ENCODE results near the gene ECHS1.
"Not testable (repeated sequence)": the region's sequence is repeated elsewhere in the genome, so short reads cannot be mapped to it uniquely, and the experiment has no call there.

ECHS1 gene

DNA sequence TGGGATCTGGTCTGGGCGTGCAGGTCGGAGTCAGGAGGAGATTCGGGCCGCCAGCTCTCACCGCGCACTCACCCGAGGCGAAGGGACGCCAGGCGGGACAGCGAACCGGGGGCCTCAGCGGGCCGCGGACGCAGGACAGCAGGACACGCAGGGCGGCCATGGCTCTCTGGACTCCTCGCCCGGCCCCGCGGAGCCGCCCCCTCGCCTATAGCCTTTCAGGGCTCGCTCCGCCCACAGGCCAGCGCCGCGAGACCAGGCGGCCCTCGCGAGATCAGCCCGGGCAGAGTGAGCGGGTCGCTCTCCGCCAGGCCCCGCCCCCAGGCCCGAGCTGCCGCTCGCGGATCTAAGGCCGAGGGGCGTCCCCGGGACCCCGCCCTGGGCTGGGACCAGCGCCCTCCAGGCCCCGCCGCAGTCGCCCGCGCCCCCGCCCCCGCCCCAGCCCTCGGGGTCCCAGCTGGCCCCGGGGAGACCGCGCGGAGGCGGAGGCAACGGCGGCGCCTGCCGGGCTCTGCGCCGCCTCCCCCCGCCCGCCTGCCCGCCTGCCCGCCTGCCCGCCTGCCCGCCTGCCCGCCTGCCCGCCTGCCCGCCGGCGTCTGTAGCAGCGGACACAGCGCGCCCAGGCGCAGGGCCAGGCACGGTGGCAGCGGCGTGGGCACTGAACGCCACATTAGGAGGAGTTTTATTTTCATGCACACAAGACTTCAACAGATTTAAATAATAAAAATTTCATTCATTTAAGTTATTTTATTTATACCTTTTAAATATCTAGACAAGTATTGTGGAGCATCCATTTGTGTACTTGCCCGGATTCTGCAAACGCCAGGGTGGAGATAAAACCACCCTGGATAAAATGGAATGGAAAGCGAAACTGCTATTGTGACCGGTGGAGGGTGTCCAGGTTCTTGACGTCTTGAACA is at the start of gene ECHS1:
ECHS1 (minus strand) TSS at position 181 of the 917 bp plus-strand sequence; CDS start at position 160, 21 bp downstream.
- DNase-seq, result peak; percentile 97

DNA sequence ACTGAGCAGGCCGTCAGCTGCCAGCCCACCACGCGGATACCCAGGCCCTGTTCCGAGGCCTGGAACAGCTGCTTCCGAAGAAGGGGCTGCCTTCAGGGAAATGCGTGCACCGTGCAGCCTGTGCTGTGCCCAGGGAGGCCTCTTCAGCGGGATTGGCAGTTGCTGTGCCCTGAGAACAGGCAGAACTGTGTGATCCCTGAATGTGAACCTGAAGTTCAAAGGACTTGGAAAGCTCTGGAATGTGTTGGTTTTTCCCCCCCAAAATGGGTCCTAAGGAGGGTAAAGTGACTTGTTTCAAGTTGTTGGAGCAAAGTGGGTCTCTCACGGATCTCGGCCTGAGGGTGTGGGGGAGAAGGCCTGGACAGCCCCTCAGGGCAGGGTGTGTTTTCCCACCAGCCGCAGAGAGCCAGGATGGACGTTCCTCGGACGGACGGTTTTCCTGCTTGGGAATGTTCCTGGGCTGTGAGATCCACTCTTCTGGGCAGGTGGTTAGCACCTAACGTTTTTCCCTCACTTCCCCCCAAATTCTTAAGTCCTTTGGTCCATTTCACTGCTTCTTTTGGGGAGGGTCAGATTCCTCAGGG is 49.2 kb upstream of the ECHS1 start:
- DNase-seq, result no peak

DNA sequence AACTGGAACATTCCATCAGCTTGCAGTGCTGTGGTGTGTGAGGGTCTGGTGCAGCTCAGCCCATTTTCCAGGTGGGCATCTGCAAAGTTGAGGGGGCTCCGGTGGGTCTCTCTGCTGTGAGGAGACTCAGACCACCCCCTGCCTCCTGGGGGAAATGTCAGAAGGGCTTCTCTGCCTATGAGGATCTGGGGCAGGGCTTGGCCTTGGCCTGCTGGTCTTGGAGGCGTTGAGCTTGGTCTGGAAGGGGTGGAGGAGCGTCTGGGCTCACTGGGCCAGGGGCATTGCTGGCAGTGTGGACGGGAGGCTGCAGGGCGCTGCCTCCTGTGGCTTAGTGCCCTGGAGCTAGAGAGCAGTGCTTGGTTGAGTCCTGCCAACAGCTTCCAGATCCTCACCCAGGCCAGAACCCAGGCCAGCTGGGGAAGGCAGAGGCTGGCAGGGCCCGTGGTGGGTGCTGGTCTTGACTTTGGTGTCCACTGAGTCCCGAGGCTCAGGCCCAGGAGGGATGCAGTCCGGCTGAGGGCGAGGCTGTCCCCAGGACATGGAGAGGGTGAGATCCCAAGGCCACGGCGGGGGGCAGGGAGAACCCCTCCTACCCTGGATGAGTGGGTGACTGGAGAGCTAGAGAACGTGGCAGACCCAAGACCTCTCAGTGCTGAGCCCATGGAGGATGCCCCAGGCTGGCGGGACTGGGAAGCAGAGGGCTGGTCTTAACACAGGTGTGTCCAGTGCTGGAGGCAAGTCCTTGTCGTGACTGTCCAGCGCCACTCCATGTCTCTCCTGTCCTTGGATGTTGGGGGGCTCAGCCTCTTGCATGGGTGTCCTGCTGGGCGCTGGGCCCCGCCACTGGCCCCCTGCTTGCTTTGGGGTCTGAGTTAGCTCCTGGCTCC is 48.4 kb upstream of the ECHS1 start:
- DNase-seq, result no peak

DNA sequence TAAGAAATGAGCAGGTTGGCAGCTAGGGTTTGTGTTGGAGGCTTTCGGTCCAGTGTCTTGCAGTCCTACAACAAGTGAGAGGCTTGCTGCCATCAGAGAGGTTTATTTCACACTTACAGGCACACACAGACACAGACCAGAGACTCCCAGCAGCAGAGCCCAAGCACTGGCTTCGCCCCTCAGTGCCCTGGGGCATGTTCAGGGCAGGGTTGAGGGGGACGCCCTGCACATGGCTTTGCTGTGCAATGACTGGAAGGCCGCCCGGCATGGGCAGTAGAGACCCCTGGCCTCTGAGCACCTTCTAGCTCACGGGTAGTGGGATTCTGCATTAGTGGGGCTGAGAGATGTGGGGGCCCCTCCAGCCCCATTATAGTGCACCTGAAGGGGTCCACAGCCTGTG is 47.4 kb upstream of the ECHS1 start:
- no peak for DNase-seq

DNA sequence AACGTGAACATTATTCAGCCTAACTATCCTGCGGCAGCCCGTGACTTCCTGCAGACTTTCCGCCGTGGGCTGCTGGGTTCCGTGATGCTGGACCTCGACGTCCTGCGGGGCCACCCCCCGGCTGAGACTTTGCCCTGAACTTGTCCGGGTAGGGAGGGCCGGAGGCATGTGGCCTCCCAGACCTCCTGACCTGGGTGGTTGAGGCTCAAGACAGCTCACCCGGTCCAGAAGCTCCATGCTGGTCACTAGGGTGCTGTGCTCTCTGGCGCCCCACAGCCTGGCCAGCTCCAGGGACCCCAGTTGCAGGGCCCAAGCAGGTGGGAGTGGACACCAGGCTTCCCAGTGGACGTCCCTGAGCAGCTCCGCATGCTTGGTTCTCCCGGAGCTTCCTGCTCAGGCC is 46.9 kb upstream of the ECHS1 start:
- DNase-seq, result no peak

DNA sequence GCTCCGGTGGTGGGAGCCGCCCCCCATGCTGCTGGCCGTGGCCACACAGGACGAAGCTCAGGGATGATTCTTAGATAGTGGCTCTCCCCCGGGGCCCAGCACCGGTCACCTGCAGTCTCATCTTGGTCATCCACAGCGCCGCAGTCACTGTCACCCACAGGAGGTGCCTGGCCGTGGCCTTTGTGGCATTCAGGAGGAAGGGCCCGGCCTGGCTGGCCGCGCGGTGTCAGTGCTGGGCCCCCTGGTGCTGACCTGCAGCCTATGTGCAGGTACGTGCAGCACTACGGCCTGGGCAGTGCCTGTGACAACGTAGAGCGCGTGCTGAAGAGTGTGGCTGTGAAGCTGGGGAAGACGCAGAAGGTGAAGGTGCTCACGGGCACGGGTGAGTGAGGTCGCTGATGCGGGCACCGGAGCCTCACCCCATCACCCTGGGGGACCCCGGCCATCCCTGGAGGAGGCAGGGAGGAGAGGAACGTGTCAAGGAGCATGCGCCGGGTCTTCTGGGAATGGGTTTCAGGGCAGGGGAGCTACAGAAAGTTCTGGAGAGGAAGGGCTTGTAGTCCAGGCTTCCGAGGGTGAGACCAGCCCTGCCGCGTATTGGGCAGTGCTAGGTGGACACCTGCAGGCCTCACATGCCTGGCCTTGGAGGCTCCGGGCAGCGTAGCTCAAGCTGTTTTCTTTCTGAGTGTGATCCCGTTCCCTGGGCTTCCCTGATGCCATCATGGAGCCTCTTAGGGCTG is 46.2 kb upstream of the ECHS1 start:
- no peak for DNase-seq

DNA sequence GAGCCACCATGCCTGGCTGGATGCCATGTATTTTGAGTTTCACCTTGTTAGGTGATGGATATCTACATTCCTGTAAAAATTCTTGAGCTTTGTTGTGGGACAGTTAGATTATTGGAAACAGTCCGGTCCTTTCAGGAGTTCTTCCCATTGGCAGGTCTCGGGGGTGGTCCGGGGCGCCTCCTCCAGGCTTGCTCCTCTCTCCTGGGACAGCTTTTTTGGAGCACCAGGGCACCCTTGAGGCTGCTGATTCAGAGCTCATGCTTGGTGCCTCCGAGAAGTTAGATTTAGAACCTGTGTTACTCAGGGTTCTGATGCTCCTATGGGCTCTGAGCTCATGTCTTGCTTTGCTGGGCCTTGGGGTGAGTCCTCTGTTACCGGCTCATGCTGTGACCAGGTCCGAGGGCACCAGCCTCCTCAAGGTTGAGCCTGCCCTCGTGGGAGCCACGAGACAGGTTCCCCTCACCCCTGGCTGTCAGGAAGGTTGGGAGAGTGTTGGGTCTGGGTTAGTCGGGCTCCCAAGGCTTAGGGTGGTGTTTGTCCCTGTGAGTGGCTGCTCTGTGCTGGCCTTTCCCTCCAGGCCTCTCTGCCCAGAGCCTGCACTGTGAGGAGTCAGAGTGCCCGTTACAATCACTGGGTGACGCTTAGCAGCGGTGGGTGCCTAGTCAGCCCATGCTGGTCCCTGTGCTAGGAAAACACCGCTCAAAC is 45.3 kb upstream of the ECHS1 start:
- DNase-seq, result no peak

DNA sequence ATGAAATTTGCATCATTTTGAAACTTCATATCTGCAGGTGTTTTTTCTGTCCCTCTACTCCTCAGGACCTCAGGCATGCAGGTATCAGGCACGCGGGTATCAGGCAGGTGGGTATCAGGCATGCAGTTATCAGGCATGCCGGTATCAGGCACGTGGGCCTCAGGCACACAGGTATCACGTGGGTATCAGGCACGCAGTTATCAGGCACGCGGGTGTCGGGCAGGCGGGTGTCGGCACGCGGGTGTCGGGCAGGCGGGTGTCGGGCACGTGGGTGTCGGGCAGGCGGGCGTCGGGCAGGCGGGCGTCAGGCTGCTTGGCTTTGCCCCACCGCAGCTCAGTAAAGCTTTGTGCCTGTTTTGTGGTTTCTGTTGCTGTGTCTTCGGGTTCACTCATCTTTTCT is 42.6 kb upstream of the ECHS1 start:
- DNase-seq, result no peak

DNA sequence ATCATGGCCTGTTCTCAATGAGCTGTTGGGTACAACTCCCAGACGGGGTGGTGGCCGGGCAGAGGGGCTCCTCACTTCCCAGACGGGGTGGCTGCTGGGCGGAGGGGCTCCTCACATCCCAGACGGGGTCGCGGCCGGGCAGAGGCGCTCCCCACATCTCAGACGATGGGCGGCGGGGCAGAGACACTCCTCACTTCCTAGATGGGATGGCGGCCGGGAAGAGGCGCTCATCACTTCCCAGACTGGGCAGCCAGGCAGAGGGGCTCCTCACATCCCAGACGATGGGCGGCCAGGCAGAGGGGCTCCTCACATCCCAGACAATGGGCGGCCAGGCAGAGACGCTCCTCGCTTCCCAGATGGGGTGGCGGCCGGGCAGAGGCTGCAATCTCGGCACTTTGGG is 41.2 kb upstream of the ECHS1 start:
- DNase-seq, result not testable (repeated sequence)

DNA sequence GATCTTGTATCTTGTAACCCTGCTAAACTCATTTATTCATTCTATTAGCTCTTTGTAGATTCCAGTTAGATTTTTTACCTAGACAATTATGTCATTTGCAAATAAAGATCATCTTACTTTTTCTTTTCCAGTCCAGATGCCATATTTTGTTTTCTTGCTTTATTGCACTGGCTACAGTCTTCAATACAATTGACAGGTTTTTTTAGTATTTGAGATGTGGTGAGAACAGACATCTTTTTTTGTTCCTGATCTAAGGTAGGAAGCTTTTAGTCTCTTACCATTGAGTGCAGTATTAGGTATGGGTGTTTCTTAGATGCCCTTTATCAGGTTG is 39.2 kb upstream of the ECHS1 start:
- DNase-seq, result no peak

DNA sequence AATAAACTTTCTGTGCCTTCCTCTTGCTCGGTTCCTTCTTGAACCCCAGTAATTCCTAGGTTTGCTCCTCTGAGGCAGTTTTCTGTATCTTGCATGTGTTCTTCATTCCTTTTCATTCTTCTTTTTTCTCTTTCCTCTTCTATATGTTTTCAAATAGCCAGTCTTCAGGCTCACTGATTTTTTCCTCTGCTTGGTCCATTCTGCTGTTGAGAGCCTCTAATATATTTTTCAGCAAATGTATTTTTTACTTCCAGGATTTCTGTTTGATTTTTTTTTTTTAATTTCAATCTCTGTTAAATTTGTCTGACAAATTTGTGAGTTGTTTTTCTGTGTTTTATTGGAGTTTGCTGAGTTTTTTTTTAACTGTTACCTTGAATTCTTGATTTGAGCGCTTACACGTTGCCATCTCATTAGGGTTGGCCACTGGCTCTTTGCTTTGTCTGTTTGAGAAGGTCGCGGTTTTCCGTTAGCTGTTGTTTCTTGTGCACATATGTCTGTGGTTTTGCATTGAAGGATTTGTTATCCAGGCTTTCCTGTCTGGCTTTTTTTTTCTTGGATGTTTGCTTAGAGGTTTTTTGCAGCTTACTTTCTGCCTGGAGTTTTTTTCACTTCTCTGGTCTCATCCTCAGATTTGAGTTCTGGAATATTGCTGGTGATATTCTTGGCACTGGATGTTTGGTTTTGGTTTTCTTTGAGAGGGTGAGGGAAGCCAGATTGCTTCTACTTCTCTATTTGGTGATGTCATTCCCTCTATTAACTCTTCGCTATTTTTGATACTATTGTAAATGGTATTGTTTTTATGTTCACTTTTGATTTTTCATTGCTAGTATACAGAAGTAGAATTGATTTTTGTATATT is 38.6 kb upstream of the ECHS1 start:
- DNase-seq, result no peak

DNA sequence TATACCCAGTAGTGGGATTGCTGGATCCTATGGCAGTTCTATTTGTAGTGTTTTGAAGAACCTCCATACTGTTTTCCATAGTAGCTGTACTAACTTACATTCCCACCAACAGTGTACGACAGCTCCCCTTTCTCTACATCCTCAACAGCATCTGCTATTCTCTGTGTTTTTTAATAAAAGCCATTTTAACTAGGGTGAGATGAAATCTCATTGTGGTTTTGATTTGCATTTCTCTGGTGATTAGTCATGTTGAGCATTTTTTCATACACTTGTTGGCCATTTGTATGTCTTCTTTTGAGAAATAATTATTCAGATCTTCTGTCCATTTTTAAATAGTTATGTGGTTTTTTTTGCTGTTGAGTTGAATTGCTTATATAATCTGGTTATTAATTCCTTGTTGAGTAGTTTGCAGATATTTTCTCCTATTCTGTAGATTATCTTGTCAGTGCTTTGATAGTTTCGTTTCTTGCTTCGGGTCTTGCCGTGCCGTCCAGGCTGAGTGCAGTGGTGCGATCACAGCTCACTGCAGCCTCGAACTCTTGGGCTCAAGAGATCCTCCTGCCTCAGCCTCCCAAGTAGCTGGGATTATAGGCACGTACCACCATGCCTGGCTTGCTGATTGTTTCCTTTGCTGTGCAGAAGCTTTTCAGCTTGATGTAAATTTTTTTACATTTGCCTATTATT is 32.8 kb upstream of the ECHS1 start:
- DNase-seq, result no peak

DNA sequence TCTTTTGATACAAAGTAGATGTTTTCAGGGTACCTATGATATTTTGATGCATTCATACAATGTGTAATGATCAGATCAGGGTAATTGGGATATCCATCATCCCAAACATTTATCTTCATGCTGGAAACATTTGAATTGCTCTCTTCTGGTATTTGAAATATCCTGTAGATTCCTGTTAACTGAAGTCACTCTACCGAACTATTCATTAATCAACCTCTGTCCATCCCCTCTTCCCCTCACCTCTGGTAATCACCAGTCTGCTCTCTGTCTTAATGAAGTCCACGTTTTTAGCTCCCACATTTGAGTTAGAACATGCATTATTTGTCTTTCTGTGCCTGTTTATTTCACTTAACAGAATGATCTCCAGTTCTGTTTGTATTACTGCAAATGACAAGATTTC is 32.1 kb upstream of the ECHS1 start:
- DNase-seq, result no peak

DNA sequence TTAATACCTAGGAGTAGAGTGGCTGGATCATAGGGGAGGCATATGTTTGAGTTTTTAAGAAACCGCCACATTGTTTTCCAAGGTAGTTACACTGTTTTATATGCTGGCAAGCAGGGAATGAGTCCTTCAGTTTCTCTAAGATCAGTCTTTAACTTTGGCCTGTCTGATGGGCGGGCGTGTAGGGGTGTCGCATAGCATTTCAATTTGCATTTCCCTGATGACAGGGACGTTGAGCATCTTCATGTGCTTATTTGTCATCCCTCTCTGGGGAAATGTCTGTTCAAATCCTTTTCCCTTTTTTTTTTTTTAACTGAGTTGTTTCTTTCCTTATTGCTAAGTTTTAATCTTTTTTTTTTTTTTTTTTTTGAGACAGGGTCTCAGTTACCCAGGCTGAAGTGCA is 30.6 kb upstream of the ECHS1 start:
- no peak for DNase-seq

DNA sequence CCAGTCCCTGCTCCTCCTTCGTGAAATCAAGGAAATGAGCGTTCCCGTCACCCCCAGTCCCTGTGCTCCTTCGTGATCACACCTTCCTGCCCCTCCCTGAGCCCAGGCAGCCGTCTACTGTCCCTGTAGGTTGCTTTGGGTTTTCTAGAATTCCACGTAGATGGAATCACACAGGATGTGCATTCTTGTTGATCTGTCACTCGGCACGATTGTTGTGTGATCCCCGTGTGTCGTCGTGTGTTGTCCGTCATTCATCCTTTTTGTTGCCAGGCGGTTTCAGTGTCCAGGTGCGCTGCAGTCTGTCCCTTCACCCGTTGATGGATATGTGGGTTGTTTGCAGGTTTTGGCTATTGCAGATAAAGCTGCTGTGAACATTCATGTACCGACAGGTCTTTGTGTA is 30.2 kb upstream of the ECHS1 start:
- DNase-seq, result no peak

DNA sequence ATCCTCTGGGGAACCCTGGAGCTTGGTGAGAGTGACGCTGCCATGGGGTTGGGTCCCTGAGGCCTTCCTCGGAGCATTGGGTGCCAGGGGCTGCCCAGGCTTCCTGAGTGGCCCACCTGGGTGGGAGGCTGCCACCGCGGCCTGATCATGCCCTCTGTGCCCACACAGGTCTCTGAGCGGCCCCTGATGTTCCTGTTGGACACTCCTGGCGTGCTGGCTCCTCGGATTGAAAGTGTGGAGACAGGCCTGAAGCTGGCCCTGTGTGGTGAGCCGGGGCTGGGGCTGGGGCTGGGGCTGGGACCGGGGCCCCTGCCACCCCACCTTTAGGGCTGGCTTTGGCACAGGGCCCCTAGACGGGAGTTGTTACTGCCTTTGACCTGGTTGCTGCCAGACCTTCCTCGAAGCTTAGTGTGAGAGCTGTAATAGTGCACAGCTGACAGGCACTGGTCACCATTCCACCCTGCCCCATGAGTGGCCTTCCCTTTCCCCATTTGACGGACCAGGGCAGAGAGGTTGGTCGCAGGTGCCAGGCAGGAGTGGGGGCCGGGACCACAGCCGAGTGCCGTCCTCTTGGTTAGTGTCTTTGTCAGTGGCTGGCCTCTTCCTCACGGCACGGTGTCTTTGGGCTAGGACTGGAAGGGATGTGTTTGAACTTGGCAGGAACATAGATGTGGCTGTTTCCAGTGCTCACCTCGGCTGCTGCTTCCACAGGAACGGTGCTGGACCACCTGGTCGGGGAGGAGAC is 29.0 kb upstream of the ECHS1 start:
- DNase-seq, result no peak

DNA sequence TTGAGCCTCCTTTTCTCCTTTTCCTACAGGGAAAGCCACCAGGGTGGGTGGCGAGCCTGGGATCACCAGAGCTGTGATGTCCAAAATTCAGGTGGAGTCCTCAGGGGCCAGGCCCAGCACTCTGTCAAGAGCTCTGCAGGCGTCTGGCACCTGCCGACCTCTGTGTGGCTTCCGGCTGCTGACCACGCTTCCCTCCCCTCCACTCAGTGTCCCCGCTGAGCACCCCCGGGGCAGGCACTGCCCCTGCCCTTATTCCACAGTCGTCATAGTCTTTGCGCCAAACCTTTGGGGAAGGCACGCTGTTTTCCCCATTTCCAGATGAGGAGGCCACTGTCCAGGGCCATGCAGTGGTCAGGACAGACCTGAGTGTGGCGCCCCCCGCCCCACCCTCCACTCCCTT is 28.3 kb upstream of the ECHS1 start:
- no peak for DNase-seq

DNA sequence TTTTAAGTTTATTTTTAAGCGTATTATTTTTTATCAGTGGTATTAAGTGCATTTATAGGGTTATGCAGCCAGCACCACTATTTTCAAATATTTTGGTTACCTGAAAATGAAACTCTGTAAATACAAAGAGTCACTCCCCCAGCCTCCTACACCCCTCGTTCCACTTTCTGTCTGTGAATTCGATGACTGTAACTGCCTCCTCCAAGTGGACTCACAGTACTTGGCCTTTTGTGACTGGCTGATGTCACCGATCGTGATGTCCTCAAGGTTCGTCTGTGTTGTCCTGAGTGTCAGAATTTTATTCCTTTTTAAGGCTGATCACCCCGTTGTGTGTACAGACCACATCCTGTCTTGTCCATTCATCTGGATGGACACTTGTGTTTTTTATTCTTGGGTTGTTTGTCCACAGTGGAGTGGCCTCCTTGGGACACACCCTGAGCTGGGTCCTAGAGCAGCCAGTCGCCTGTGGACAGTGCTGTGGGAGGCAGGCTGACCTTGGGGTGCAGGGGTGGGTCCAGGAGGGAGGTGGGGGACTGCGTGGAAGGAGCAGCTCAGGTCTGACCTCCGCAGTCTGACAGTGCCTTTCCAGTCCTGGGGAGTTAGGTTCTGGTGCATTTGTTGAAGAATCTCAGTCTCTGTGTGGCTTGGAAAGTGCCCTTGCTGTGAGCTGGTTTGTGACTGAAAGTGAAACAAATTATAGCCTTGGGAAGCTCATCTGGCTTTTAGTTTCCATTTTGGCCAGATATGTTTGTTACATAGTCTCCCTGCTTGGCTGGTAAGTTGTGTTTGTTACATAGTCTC is 27.7 kb upstream of the ECHS1 start:
- DNase-seq, result no peak

DNA sequence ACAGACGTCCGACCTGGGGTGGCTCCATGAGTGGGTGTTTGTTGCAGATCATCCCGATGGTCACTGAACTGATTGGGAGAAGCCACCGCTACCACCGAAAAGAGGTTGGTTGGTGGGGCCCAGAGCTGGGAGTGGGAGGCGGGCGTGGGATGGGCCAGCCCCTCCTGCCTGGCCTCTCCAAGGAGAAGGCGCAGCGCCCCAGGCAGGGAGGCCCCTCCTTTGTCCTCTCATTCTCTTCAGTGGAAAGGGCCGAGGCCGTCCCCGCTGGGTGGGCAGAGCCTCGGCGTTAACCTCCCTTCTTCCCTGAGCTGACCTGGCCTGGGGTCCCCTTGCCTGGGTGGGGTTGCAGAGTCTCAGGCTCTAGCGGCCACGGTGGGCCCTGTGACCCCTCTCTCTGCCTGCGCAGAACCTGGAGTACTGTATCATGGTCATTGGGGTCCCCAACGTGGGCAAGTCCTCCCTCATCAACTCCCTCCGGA is 26.0 kb upstream of the ECHS1 start:
- no peak for DNase-seq

Data from femur (tissue), 1 donor.